Fibroblast of skin of left quadriceps (primary cell): ENCODE measurements around the gene PIAS4.

Experiments
- DNase-seq, 2 experiments: peaks; one replicate each; pipeline ENCODE4 v3.0.0-alpha.2; 2013; ENCODE audit warnings: low read depth in 2 of 2

Gene PIAS4

GRCh38 chr19:4038661-4039423 lies 31.3 kb downstream of the PIAS4 start:
- no peak for DNase-seq

DNA sequence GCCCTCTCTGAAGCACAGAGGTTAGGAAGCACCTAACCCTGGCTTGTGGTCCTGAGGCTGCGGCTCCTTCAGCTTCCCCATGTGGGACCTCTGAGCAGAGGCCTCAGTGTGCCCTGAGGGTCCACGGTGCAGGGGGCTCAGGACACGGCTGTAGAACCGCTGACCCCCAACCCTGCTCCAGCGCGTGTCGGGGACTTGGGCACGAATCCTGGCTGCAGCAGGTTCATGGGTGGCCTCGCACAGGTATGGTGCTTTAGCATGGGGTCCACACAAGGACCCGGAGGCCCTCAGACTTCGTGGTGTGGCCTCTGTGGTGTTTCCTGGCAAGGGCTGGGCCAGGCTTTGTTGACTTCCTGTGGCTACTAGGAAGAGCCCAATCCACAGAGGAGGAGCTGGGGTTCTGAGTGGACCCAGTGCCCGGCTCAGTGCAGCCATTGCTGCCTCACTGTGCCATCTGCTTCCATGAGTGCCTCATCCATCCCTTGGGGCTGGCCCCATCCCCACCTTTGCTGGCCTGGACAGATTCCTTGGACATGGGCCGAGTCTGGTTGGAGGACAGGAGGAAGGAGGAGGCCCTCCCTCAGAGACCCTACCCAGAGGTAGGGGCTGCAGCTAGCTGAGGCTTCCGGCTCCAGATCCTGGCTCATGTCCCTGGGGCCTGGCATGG lies 34.7 kb downstream of the PIAS4 start:
- no peak for DNase-seq

- no peak for DNase-seq
Observed at GRCh38 chr19:4042731-4043082, 35.2 kb downstream of the PIAS4 start.

DNA sequence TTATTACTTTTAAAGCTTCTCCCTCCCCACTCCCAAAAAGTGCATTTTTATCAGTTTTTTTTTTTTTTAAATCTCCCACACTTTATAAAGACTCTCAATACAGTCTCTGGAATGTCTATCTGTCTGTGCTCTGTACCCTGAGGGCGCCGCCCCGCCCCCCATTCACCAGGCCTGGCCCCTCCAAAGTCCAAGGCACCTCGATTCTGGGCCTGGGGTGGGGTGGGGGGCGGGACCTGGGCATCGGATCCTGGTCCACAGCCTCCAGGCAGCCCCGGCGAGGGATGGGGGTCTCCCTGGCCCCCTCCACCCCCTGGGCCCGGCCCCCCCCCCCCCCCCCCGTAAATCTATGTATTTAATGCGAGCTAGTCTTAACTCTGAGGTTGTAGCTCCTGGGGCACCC lies 35.9 kb downstream of the PIAS4 start:
- DNase-seq = no peak

DNA sequence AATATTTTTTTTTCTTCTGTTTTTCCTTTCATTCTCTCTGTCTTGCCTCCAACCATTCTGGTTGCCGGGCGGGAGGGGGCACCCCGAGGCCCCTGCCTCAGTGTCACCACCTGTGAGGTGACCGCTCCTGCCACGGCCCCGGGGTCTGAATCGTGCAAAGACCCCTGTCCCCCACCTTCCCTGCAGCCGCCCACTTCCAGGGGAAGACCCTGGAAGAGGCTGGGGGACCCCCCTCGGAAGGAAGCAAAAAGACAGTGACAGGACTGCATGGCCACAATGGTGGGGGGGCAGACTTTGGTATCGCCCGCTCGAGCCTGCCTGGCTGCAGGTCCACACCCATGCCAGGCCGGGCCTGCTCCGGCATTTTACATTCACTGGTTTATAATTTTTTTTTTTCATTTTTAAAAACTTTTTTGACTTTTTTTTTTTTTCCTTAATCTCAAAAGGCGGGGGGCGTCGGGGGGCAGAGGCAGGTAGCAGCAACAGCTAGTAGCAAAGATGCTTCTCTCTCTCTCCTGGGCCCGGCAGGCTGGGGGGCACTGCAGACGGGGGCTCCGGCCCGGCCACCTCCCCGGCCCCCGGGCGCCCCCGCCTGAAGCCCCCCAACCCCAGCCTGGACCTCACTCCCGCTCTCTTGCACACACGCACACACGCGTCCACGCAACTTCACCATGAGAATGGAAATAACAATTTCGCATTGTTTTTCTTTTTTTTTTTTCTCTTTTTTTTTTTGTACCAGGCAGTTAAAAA lies 36.6 kb downstream of the PIAS4 start:
- no peak for DNase-seq

- DNase-seq = no peak
Observed at GRCh38 chr19:4044990-4045465, 37.5 kb downstream of the PIAS4 start.

GRCh38 chr19:4045597-4046361 lies 38.2 kb downstream of the PIAS4 start:
- no peak for DNase-seq

GRCh38 chr19:4046362-4046691 lies 38.8 kb downstream of the PIAS4 start:
- DNase-seq = no peak

GRCh38 chr19:4046946-4047683 lies 39.6 kb downstream of the PIAS4 start:
- no peak for DNase-seq

DNA sequence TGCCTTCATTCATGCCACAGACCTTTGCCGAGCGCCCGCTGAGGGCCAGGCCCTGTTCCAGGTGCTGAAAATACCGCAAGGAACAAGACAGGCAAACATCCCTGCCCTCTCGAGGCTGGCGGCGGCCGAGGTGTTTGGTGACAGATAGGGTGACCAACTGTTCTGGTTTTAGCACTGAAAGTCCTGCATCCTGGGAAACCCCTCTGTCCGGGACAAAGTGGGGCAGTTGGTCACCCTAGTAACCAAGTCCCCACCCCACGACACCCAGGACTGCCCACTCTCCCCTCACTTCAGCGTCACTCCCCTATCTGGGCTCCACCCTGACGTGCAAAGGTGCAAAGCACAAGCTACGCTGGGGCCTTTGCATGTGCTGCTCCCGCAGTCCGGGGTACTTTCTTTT lies 41.9 kb downstream of the PIAS4 start:
- DNase-seq = no peak

DNA sequence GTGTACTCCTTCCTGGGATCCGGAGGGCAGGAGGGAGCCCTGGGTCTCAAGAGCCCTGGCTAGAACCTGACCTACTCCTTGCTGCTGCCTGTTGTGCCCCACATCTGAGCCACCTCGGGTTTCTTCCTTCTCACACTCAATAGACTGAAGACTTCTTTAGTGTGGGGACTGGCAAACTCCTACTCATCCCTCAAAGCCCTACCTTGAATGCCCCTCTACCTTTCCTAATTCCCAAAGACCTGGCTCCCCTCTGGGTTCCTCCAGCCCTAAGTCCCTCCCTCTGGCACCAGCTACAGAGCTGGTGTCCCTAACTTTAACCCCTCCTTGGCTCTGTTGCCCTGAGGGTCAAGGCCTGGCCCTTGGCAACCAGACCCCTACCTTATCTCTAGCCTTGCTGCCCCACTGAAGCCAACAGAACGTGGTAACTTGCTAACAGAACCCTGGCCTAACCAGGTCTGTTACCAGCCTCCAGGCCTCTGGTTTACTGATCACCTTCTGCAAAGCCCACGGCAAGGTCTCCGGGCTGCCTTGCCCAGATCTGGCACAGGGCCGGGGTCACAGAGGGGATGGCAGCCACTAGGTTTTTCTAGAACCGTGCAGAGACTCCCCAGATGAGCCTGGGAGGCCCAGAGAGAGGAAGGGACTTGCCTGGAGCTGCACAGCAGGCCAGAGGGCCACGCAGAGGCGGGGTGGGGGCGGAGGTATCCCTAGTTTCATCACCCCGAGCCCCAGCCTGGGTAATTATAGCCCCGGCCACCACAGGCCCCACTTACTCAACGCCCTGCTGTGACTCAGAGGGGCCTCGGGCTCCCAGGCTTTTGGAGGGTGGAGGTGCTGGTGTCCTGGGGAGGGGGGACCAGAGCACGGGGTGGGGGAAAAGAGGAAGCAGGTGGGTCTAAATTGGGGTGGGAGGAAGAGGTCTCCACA lies 43.9 kb downstream of the PIAS4 start:
- DNase-seq = no peak

DNA sequence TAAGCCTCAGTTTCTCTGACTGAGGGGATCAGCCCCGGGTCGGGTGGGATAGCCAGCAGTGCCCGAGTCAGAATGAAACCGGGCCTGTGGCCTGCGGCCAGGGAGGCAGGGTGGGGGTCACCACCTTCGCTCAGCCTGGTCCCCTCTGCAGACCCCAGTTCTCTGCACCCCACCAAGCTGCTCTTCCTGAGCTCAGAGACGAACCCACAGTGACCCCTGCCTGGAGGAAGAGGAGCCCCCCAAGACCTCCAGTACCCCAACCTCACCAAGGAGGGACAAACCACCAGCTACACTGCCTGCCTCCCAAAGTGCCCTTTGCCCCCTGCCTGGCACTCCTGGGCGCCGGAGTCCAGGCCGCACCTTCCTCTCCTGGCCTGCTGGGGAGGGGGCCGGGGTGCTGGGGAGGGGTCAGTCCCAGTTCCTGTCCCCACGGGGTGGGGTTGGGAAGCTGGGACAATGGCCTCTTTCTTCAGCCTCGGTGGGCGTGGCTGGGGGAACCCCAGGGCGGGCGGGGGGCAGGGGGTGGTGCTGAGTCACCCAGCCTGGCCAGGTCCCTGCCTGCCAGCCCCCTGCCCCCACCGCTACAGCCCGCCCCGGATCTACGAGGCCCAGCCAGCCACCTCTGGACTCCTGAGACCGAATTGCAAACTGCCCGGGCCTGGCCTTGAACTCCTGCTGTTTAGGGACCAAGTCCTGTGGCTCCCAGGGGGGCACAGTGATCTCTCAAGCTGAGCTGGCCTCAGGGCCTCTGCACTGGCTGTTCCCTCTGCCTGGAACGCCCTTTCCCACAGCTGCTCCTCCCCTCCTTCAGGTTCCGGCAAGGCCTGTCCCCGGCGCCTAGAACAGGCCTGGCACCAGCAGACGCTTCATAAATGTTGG lies 44.8 kb downstream of the PIAS4 start:
- DNase-seq = no peak

- DNase-seq = no peak
Observed at GRCh38 chr19:4052993-4053422, 45.5 kb downstream of the PIAS4 start.

DNA sequence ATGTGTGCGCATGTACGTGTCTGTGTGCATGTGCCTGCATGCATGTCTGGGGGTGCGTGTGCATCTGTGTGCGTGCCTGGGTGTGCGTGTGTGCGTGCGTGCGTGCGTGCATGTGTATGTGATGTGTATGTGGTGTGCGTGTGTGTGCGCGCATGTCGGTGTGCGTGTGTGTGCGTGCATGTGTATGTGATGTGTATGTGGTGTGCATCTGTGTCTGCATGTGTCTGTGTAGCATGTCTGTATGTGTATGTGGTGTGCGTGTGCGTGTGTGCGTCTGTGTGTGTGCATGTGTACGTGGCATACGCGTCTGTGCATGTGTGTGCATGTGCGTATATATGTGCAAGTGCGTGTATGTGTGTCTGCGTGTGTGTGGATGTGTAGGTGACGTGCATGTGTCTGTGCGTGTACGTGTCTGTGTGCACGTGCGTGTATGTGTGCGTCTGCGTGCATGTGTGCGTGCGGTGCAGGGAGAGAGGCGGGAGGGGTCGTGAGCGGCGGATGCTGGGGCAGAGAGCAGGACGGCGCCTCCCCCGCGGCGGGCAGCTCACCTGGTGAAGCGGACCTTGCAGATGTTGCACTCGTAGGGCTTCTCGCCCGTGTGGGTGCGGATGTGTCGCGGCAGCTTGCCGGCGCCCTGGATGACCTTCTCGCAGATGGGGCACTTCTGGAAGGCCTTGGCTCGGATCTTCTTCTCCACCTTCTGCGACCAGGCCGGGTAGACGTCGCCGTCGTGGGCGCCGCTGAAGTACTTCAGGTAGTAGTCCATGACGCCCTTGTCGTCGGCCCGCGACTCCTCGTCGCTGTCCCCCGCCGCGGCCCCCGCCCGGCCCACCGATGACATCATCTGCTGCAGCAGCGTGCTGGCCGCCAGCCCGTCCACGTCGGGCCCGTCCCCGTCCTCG lies 46.1 kb downstream of the PIAS4 start:
- DNase-seq = no peak

DNA sequence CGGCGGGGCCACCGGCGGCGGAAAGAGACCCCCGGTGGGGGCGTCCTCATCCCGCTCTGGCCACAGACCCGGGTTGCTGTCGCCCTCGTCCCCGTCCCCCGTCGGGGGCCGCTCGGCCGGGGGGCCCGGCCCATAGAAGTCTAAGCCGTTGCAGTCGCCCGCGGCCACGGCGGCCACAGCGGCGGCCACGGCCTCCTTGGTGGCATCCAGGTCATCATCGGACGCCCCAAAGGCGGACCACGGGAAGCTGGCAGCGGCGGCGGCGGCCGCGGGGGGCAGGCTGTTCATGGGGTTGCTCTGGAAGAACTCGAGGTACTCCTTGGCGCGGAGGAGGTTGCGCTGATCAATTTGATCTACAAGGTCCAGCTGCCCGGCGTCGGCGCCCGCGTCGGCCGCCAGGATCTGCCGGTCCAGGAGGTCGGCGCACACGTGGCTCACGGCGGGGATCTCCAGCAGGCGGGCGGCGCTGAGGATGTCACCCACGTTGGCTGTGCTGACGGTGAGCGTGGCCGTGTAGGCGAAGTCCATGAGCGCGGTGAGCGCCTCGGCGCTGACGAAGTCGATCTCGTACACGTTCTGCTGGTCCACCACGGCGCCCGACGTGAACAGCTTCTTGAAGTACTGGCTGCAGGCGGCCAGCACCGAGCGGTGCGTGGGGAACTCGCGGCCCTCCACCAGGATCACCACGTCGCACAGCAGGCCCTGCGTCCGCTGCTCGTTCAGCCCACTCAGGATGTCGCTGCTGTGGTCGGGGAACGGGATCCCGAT lies 47.1 kb downstream of the PIAS4 start:
- DNase-seq = no peak

DNA sequence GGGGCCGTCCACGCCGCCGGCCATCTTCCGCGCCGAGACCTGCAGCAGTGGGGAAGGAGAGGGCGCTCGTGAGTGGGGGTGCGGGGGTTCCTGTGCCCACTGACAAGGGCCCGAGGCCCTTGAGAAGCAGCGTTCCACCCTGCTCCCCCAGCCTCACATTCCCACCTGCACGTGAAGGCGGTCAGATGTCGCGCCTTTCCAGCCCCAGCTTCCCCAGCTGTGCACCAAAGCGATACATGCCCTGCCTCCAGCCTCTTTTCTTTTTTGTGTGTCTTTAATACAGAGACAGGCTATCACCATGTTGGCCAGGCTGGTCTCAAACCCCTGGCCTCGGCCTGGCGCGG lies 47.6 kb downstream of the PIAS4 start:
- no peak for DNase-seq

GRCh38 chr19:4057931-4058692 lies 50.6 kb downstream of the PIAS4 start:
- DNase-seq = peak; percentile 29 to 33
